HG03108 (cell line): ENCODE measurements around the gene SHROOM2.

Source experiments
- ATAC-seq: cut with Tn5 transposase; IDR thresholded peaks from one replicate; pipeline ENCODE4 v1.9.1; 2021; ENCODE audit warnings: moderate library complexity; ENCODE audit not compliant: unreplicated experiment

Gene SHROOM2

GRCh38 chrX:9887659-9888297 lies 101.5 kb downstream of the SHROOM2 start:
- ATAC-seq: no peak

- ATAC-seq: no peak
These were observed 102.8 kb downstream of the SHROOM2 start for GRCh38 chrX:9888953-9889470.

DNA sequence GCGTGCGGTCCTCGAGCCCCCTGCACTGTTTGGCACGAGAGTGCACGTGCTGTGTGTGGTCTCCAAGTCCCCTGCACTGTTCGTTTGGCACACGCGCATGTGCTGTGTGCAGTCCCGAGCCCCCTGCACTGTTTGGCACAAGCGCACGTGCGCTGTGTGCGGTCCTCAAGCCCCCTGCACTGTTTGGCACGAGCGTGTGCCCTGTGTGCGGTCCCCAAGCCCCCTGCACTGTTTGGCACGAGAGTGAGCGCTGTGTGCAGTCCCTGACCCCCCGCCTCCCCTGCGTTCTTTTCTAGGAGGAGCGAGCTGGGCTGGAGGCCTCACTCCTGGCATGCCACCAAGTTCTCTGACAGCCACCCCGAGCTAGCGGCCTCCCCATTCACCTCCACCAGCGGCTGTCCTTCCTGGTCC lies 104.5 kb downstream of the SHROOM2 start:
- ATAC-seq: no peak

DNA sequence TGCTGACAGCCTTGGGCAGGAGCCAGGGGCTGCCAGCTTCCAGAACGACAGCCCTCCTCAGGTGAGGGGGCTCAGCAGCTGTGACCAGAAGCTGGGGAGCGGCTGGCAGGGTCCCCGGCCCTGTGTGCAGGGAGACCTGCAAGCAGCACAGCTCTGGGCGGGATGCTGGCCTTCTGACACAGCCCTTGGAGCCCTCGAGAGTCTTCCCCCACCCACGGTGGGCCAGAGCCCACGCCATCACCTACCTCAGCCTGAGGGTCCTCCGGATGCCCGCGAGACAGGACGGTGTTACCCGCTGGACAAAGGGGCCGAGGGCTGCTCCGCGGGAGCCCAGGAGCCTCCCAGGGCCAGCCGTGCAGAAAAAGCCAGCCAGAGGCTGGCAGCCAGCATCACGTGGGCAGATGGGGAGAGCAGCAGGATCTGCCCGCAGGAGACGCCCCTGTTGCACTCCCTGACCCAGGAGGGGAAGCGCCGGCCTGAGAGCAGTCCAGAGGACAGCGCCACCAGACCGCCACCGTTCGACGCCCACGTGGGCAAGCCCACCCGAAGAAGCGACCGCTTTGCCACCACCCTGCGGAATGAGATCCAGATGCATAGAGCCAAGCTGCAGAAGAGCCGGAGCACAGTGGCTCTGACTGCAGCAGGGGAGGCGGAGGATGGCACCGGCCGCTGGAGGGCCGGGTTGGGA lies 109.1 kb downstream of the SHROOM2 start:
- no peak for ATAC-seq

GRCh38 chrX:9897761-9898161 lies 111.5 kb downstream of the SHROOM2 start:
- no peak for ATAC-seq

- no peak for ATAC-seq
These were observed 113.4 kb downstream of the SHROOM2 start for GRCh38 chrX:9899640-9900111.

DNA sequence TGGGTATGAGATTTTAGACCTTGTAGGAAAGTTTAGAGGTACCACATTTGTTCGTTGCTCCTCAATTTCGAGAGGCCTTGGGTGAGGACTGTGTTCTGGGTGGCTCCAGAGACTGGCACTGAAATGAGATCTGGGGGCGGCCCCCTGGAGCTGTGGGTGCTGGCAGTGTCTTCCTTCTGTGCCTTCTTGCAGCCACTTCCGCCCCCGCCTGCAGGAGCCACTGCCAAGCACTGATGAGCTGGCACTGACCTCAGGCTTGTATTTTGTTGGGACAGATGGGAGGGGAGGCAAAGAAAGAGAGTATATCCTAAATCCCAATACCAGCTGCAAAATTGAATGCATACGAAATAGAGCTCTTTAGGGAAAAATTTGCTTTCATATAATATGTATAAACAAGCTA lies 116.4 kb downstream of the SHROOM2 start:
- no peak for ATAC-seq

- no peak for ATAC-seq
These were observed 116.9 kb downstream of the SHROOM2 start for GRCh38 chrX:9903146-9903545.

DNA sequence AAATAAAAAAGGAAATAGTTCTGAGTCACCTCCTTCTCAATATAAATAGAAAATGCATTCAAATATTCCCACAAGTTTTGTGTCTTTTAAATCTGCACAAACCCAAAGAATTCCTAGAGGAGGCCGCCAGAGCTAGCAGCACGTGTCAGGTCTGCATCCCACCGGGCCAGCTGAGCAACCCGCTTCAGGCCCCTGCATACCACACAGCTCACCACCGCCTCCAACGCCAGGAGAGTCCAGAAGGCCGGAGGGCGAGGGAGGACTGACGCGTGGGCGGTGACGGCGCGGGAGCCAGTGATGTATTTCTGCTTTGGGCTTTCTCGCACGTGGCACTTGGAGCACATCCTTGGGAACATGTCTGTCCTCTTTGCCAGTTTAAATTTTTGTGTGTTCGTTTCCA lies 119.1 kb downstream of the SHROOM2 start:
- no peak for ATAC-seq

DNA sequence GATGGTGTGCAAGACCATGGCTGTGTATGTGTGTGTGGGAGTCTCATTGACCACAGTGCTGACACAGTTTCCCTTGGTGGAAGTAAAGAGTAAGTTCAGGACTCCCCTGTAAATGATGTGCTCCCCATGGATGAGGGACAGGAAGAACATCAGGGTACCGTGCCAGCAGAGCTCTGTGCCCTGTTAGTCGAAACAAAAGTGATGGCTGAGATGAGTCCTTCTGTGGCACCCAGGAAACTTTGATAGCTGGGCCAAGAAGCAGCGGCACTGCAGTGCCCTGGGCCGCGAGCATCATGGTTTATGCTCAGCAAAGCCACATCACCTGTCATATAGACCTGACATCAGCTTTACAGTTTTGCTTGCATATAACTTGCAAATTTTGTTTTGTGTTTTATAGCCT lies 119.5 kb downstream of the SHROOM2 start:
- ATAC-seq: no peak

DNA sequence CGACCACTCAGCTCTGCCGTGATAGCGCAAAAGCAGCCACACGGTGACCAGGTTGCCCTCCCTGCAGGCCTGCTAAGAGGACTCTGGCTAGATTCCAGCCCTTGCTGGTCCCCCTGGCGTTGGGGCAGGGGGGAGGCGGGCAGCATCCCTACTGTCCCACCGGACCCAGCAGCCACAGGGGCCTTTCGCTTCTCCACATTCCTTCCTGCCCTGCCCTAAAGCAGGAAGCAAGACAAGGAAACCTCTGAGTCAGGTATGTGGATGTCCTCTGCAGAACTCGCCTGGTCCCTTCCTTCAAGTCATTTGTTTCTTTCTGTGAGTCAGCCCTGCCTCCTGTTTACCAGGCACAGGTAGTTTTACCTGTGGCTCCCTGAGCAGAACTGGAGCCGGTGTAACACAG lies 120.7 kb downstream of the SHROOM2 start:
- no peak for ATAC-seq

DNA sequence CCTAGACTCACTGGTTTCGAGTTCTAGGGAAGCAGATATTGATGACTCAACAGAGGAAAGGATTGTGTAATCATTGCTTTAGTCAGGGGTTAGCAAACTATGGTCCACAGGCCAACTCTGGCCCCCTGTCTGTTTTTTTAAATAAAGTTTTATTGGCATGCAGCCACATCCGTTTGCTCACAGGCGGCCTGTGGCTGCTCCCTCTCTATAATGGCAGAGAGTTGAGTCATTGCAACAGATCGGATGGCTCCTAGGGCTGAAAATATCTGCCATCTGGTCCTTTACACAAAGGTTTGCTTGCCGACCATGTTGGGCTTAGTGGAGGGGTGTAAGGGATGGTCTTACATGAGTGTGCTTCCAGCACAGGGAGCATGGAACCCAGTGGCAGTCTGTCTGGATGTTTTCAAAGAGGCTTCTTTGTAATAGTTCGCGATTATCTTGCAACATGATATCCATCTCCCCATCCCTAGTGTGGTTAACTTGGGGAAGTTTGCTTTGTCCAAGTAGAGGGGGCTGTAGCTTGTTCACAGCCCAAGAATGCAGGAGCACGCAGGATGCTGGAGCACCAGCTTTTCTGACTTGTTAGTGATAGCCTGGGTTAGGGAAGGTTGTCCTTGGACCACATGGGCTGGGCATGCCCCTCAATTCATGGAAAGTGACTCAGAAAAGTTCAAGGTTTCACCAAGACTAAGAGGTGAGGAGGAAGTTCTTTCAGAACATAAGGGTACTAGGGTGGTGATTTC lies 121.6 kb downstream of the SHROOM2 start:
- no peak for ATAC-seq

- no peak for ATAC-seq
These were observed 123.0 kb downstream of the SHROOM2 start for GRCh38 chrX:9909254-9909653.

DNA sequence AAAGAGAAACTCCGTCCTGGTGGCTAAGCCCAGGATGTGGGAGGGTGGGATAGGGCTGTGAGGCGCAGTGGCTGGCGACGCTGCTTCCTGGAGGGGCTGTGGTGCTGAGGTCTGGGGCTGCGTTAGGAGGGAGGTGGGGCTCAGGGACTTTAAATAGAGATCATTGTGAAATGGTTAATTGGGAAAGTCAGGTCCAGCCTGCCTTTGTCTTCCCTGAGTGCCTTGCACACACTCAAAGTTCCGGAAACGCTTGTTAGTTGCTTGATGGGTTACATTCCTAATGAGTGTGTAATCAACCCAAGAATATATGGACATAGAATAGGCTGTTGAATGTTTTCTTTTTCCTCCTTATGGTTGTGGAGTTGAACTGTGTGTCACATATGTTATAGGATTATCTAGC lies 125.3 kb downstream of the SHROOM2 start:
- no peak for ATAC-seq

DNA sequence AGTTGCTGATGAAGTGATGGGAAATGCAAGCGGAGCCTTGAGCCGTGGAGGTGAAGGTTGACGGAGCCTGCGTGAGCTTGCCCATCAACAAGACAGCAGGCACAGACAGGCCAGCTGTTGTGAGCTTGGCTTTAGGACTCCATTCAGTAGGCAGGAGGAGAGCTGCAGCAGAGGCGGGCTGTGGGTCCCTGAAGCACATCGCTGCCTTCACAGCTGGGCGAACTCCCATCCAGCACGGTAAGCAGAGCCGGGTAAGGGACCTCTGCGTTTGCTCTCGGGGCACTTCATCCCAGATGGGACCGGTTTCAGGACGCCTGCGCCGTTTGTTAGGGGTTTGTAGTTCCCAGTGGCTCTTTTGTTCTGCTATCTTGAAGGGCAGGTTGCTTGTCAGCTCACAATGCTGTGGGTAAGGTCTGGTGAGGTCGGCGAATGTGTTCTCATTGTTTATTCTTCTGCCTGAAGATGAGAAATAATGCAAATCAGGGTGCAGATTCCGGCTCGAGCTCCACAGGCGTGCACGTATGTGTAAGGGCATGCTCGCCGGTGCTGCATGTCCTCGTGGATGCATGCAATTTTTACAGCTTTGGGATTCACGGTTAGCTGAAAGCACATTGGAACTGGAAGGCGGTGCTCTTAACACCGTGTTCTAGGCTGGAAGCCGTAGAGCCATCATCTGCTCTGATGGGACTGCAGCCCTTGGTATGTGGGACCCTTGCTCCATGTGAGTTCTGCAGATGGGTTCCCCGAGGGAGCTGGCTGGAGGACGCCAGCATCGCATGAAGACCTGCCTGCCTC lies 126.3 kb downstream of the SHROOM2 start:
- no peak for ATAC-seq

- ATAC-seq: no peak
These were observed 126.9 kb downstream of the SHROOM2 start for GRCh38 chrX:9913146-9913433.

DNA sequence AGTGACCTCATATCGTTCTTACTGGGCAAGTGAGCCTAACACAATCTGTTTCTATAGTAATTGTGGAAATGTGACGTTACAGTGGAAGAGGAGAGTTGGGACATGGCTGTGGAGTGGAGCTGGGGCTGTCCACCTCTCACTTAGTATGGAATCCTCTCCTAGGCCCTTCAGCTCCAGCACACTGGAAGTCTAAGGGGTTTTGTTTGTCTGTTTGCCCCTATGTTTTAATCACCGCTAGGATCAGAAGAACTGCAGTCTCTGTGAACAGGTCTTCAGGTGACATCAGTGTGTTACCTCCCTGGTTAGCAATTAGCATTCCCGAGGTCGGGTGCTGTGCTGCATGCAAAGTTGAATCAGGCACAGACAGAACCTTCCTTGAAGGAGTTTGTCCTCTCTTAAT lies 131.6 kb downstream of the SHROOM2 start:
- no peak for ATAC-seq

DNA sequence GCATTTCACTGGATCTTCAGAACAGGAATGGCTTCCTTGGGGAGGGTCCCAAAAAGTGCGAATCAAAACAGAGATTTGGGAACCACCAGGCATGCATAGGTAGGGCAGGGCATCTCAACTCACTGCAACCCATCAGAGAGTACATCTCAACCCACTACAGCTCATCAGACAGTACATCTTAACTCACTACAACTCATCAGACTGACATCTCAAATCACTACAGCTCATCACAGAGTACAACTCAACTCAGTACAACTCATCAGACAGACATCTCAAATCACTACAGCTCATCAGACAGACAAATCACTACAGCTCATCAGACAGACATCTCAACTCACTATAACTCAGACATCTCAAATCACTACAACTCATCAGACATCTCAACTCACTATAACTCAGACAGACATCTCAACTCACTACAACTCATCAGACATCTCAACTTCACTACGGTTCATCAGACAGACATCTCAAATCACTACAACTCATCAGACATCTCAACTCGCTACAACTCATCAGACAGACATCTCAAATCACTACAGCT lies 133.5 kb downstream of the SHROOM2 start:
- ATAC-seq: no peak

- ATAC-seq: no peak
These were observed 135.2 kb downstream of the SHROOM2 start for GRCh38 chrX:9921407-9921806.

GRCh38 chrX:9923357-9923756 lies 137.1 kb downstream of the SHROOM2 start:
- ATAC-seq: no peak

GRCh38 chrX:9926002-9926401 lies 139.8 kb downstream of the SHROOM2 start:
- ATAC-seq: no peak
